Fibroblast of villous mesenchyme (primary cell): ENCODE results near the gene KY. TPM values are rescaled to one million over a fixed set of nuclear protein-coding genes. Genes with fewer than 3 reads are reported as not detected.
A peak's percentile ranks its signal among the peaks of the same experiment; 100 is the strongest.

Source experiments
- DNase-seq: peaks from one replicate; pipeline ENCODE4 v3.0.0-alpha.2; 2010; ENCODE audit warnings: low read depth
- H3K4me3 ChIP-seq: 2 replicates; pipeline ENCODE4 v1.5.1; 2011; ENCODE audit warnings: low read depth, mild to moderate bottlenecking, low read length
- CTCF ChIP-seq: IDR thresholded peaks from 2 replicates; pipeline ENCODE4 v1.5.1; 2012; ENCODE audit warnings: low read depth, mild to moderate bottlenecking, low read length; ENCODE audit not compliant: insufficient read depth
- total RNA-seq: library from RNA; depleted of rRNA; stranded (reverse); fragments of >200 nt; gene quantifications from 2 replicates; pipeline ENCODE4 v1.2.3, GENCODE V29; 2012

Gene KY
- total RNA-seq, 1 donor: not detected

DNA sequence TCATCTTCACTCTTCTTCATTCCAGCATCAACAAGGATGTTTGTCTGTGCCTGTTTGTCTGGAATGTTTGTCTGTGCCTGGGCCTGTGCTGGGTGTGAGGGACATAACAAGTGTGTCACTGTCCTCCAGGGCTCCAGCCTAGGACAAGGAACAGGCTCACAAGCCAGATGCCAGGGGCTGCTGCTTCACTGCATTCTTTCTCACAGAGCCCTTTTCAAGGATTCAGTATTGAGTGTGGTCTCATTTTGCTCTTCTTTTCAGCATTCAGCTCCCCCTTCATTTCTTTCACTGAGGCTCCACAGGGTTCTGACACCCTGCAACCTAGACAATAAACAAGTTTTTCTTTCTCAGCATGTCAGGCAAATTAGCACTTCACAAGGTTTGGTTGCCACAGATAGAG lies 43.6 kb upstream of the KY start:
- TF ChIP-seq CTCF: no peak

GRCh38 chr3:134693804-134694203 lies 43.0 kb upstream of the KY start:
- no peak for TF ChIP-seq CTCF
- H3K4me3 ChIP-seq: no peak overlapping the region
- no peak for DNase-seq

More for the DNA sequence above, 43.6 kb upstream of the KY start:
- DNase-seq: no peak
- no peak overlapping the region for H3K4me3 ChIP-seq

DNA sequence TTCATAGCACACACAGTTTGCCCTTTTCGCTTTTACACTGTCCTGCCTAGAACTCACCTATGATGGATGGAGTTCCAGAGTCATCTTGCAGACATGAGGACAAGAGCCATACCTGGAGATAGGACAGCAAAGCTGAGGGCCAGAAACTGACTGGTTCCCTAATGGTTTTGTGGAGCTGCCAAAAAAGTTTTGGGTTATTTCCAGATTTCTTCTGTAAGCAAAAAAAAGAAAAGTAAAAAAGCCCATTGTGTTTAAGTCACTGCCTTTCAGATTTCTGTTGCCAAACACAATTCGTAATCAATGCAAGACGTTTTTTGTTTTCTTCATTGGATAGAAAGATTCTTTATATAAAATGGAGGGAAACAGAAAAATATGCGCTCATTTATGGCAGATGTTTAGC lies 42.4 kb upstream of the KY start:
- TF ChIP-seq CTCF: no peak
- no peak overlapping the region for H3K4me3 ChIP-seq
- DNase-seq: no peak

- no peak overlapping the region for H3K4me3 ChIP-seq
- DNase-seq: no peak
- no peak for TF ChIP-seq CTCF
These were observed 39.4 kb upstream of the KY start for GRCh38 chr3:134690226-134690625.

- H3K4me3 ChIP-seq: no peak overlapping the region
- no peak for DNase-seq
- no peak for TF ChIP-seq CTCF
These were observed 36.8 kb upstream of the KY start for GRCh38 chr3:134687642-134688041.

DNA sequence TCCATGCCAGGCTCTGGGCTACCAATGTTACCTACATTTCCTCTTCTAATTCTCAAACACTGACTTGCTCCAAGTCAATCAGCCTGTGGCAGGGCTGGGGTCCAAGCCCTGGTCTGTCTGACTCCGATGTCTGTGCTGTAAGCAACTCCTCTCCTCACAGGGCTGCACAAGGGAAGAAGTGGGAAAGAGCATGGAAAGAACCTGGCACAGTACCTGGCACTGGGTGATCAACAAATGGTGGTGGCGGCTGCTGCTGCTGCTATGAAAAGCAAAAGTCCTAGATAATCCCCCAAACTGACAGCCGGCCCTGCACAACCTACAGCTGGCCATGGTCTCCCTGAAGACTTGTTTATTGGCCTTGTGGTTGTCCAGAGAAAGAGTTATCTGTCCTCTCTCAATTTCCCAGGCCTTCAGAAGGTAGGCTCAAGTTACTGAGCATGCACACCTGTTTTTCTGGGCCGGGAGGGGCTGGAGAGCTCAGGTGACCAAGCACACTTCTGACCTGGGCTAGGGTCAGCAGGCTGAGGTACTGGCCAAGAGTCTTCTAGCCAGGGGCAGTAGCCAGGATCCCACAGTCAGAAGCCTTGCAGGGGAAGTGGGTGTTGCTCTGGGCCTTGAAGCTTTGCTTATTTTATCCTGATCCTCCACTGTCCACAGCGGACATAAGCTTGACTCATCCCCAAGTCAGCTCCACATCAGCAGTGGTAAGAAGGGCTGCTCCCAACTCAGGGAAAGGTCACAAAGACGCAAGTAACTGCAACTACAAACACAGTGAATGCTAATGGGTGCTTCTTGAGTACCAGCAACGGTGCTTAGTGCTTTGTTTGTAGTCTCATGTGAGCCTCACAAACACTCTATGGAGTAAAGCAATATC lies 35.3 kb upstream of the KY start:
- no peak overlapping the region for H3K4me3 ChIP-seq
- TF ChIP-seq CTCF: no peak
- DNase-seq: peak; percentile 45
